CMK (cell line): ENCODE results near the gene STPG4.
"Not testable (repeated sequence)": the region's sequence is repeated elsewhere in the genome, so short reads cannot be mapped to it uniquely, and the experiment has no call there.

Source experiments
- DNase-seq: peaks from one replicate; pipeline ENCODE4 v3.0.0-alpha.2; 2010; ENCODE audit warnings: low read depth

Gene STPG4

GRCh38 chr2:47126783-47127182, 28.3 kb downstream of the STPG4 start:
- no peak for DNase-seq

- DNase-seq: not testable (repeated sequence)
These were observed 30.4 kb downstream of the STPG4 start for GRCh38 chr2:47124740-47125139.

GRCh38 chr2:47120424-47120823, 34.7 kb downstream of the STPG4 start:
- DNase-seq: not testable (repeated sequence)

- no peak for DNase-seq
These were observed 36.1 kb downstream of the STPG4 start for GRCh38 chr2:47119001-47119400.

- no peak for DNase-seq
These were observed 36.5 kb downstream of the STPG4 start for GRCh38 chr2:47118581-47118980.

DNA sequence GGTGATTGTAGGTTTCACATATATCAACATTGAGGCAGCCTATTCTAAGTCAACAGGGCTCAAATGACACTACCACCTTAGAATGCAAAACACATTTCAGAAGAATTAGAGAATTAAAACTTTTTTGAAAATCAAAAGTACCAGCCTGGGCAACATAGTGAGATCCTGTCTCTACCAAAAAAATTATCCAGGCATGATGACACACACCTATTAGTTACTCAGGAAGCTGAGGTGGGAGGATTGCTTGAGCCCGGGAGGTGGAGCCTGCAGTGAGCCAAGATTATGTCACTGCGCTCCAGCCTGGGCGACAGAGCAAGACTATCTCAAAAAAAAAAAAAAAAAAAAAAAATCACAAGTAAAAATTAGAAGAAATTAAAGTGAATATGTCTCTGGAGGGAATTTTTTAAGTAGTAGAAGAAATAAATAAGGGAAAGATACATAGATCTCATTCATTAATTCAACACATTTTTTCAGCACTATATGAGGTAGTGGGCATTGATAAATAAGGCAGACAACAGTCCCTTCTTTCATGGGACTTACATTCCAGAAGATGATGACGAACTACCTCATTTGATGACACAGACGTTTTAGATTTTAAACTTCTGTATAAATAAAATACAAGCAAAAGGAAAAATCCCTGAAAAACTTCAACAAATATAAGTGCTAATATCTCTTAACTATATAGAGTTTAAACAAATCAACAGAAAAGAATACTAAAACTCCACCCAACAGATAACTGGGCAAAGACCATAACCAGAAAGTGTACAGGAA, 42.3 kb downstream of the STPG4 start:
- no peak for DNase-seq

DNA sequence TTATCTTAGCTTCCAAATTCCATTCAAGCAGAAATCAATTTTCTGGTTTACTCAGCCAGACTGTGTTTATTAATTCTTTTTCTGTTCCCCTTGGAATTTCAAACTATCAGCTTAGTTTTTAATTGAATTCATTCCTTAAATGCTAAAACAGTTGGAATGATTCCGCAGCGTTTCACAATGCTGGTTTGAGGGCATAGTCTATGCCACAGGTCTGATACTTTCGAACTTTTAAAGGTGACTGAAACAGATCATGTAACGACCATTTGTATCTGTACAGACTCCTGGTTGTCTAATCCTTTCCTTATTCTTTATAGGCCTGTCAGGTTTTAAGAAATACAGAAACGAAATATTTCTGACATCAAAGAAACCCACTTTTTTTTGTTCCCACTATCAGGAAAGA, 45.4 kb downstream of the STPG4 start:
- no peak for DNase-seq

DNA sequence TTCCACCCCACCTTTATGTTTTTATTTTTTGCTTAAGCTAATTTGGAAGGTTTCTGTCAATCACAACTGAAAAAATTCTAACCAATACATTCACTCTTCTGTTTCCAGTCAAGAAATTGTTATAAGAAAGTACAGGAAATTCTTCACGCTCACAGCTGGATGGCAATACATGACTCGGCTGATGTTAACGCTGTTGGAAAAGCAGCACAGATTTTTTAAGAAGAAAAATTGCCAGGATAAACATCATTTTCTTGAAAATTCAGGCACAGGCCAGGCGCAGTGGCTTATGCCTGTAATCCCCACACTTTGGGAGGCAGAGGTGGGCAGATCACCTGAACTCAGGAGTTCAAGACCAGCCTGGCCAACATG, 46.1 kb downstream of the STPG4 start:
- DNase-seq: no peak

- DNase-seq: not testable (repeated sequence)
These were observed 46.7 kb downstream of the STPG4 start for GRCh38 chr2:47108267-47109006.

- DNase-seq: not testable (repeated sequence)
These were observed 47.9 kb downstream of the STPG4 start for GRCh38 chr2:47107201-47107600.

DNA sequence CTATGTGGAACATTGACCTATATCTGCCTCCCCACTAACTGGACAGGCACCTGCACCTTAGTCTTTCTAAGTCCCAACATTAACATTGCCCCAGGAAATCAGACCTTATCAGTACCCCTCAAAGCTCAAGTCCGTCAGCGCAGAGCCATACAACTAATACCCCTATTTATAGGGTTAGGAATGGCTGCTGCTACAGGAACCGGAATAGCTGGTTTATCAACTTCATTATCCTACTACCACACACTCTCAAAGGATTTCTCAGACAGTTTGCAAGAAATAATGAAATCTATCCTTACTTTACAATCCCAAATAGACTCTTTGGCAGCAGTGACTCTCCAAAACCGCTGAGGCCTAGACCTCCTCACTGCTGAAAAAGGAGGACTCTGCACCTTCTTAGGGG, 48.9 kb downstream of the STPG4 start:
- not testable (repeated sequence) for DNase-seq

GRCh38 chr2:47099712-47100111, 55.4 kb downstream of the STPG4 start:
- DNase-seq: not testable (repeated sequence)

DNA sequence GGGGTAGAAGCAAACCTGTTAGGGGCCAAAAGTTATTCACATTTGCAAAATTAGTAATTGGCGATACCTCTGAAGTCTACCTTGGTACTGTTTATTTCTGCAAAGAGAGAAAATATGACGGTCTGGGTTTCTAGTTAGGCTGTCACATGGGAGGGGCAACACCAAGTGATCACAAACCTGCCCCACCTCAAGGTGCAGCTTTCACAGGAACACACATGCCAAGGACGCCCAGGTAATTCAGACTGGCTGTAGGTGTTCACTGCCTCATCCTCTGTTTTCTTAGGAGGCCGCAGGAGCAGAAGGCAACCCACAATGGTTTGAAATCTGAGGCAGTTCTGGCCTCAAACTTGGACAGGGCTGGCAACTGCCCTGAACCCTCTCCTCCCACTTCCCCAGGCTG, 56.2 kb downstream of the STPG4 start:
- DNase-seq: no peak

GRCh38 chr2:47097563-47097962, 57.5 kb downstream of the STPG4 start:
- DNase-seq: no peak

DNA sequence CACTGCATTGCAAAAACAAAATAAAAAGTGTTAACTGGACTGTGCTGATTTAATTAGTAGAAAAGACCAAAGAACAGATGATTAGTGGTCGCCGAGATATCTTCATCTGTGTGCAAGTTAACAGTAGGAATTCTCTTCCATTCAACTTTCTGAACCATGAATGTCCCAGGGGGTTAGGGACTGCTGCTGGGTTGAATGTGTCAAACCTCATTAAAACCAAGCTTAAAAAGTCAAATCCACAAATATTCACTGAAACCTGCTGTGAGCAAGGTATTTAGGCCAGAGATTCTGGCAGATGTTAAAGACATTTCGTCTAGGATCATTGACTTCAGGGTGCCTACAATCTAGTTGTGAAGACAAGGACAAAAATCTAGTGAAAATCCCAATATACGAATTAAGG, 58.7 kb downstream of the STPG4 start:
- DNase-seq: no peak

GRCh38 chr2:47095349-47096020, 59.6 kb downstream of the STPG4 start:
- DNase-seq: no peak

DNA sequence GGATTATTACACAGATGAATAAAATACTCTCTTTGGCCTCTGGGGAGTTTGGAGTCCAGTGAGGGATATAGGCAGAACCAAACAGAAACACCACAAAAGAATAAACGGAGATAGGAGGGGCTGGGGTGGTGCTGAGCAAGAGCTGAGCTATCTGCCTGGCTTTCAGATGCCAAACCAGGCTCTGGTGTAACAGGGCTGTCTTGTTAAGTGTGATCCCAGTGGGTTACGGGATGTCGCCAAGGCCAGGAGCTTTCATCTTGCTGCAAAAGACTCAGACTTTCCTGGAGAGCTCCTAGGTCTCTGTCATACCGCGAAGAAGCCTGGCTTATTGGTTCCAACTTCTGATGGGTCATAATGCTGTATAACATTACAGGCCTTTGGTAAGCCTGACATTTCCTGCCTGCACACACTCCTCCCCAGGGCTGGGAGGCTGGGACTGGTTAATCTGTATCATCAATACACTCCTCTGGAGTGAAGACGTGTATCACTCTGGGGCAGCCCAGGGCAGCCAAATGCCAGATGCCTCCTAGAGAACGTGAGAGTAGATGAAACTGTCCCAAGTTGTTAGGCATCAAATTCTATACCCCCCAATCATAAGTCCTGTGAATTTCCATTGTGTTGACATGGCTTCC, 60.5 kb downstream of the STPG4 start:
- no peak for DNase-seq

DNA sequence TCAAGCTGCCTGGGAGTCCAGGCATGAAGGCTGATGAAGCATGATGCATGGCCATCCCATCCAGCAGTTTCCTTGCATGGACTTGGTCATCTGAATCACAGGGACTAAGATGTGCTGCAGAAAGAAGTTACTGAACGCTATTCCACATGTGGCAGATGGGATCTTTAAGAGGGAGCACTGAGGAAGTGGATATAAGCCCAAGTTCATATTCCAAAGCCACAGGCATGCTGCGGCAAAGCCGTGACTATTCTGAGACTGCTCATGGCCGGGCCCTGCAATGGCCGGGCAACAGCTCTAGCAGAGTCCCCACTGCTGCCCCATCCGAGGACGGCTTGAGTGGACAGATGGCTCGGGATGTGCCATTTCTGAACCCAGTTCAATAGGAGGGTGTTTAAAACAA, 61.5 kb downstream of the STPG4 start:
- DNase-seq: no peak

DNA sequence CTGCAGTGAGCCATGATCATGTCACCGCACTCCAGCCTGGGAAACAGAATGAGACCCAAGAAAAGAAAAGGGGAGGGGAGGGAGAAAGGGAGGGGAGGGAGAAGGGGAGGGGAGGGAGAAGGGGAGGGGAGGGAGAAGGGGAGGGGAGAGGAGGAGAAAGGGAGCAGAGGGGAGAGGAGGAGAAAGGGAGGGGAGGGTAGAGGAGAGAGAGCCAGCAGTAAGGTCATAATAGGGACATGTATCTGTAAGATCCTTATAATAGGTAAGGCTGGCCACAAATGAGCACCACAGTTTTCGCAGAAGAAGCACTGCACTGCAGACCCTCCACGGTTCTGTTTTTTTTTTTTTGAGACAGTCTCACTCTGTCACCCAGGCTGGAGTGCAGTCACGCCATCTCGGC, 62.6 kb downstream of the STPG4 start:
- no peak for DNase-seq

GRCh38 chr2:47091118-47091517, 64.0 kb downstream of the STPG4 start:
- DNase-seq: no peak

- no peak for DNase-seq
These were observed 66.0 kb downstream of the STPG4 start for GRCh38 chr2:47089083-47089464.

GRCh38 chr2:47088371-47089082, 66.6 kb downstream of the STPG4 start:
- peak; percentile 83 for DNase-seq
